ENCODE data around the gene GALNT17.

GALNT17 gene

DNA sequence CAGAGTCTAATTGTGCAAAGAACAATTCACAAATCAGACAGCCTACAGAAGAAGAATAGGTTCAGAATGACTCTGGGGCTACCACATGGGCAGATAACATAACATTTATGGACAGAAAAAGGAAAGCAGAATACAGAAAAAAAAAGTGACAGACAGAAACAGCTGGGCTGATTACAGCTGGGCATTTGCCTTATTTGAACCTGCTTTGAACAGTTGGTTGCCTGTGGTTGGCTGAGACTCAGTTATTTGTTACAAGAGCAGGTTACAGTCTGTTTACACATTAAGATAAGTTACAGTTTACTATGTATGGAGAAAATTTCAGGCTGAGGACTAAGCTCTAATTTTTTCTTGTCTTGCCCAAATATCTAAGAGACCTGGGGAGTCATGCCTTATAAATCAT is 327.2 kb downstream of the GALNT17 start:
- TF ChIP-seq USF1 (IDR thresholded peaks at IDR 0.05) (no peak), MAX (IDR thresholded peaks at IDR 0.05) (no peak)

- TF ChIP-seq EP300 (IDR thresholded peaks at IDR 0.05; ENCODE audit: borderline replicate concordance) (no peak), ZBTB7A (IDR thresholded peaks at IDR 0.05; ENCODE audit: low read depth) (no peak), TAF1 (IDR thresholded peaks at IDR 0.05; ENCODE audit: low read depth) (no peak)
These were observed 329.6 kb downstream of the GALNT17 start for GRCh38 chr7:71461572-71461971.

DNA sequence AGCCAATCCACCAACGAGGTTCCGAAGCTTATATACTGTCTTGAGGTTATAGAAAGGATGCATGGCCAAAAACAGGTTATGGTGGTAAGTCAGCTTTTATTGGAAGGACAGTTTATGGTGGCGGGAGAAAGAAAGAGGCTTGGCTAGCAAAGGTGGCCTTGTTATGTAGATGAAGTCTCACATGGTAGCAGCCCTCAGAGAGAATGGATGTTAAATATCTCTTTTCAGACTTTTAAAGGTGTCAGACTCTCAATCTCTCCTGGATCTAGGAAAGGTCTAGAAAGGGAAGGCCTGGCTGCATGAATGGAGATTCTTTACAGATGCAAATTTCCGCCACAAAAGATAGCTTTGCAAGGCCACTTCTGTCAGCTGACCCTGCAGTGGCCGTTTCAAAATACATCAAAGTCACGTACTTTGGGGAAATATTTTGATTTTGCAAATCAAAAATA is 333.8 kb downstream of the GALNT17 start:
- TF ChIP-seq USF1 (IDR thresholded peaks at IDR 0.05) (no peak), YY1 (IDR thresholded peaks at IDR 0.05; ENCODE audit: low read depth) (no peak), FOXM1 (IDR thresholded peaks at IDR 0.05; ENCODE audit: borderline replicate concordance, low read depth) (no peak), TCF12 (IDR thresholded peaks at IDR 0.05; ENCODE audit: low read depth) (no peak), NFIC (IDR thresholded peaks at IDR 0.05) (no peak), MAX (IDR thresholded peaks at IDR 0.05) (no peak), CREB1 (IDR thresholded peaks at IDR 0.05; ENCODE audit: low read depth) (no peak), TEAD4 (IDR thresholded peaks at IDR 0.05) (no peak)

- no peak for TF ChIP-seq ZBTB7A (IDR thresholded peaks at IDR 0.05; ENCODE audit: low read depth)
- no peak for TF ChIP-seq NFIC (IDR thresholded peaks at IDR 0.05)
- TF ChIP-seq RAD21 (IDR thresholded peaks at IDR 0.05; ENCODE audit: low read depth): no peak
These were observed 334.7 kb downstream of the GALNT17 start for GRCh38 chr7:71466448-71467145.

DNA sequence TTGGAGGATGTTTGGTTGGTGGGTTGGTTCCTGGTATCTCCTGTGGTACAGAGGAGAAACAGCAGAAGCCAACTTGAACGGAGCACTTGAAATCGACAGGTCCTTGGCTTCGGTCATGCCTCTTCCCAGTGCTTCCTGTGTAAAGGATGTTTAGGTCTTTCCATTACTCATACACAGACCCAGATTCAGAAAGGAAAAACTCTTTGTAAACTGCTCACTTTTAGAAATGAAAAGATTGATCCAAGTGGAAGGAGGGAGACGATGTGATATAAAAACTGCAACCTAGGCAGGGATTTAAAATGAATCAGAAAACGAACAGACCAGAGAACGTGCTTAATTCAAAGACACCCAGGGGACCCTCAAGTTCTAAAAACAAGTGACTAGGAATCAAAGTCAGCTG is 338.4 kb downstream of the GALNT17 start:
- no peak for TF ChIP-seq MAX (IDR thresholded peaks at IDR 0.05)
- TF ChIP-seq FOXM1 (IDR thresholded peaks at IDR 0.05; ENCODE audit: borderline replicate concordance, low read depth): no peak
- no peak for TF ChIP-seq TCF12 (IDR thresholded peaks at IDR 0.05; ENCODE audit: low read depth)
- no peak for TF ChIP-seq EGR1 (IDR thresholded peaks at IDR 0.05)
- TF ChIP-seq RAD21 (IDR thresholded peaks at IDR 0.05; ENCODE audit: low read depth): no peak
- TF ChIP-seq TEAD4 (IDR thresholded peaks at IDR 0.05): no peak
- TF ChIP-seq ZBTB7A (IDR thresholded peaks at IDR 0.05; ENCODE audit: low read depth): no peak
- TF ChIP-seq YY1 (IDR thresholded peaks at IDR 0.05; ENCODE audit: low read depth): no peak
- TF ChIP-seq USF1 (IDR thresholded peaks at IDR 0.05): no peak
- no peak for TF ChIP-seq NFIC (IDR thresholded peaks at IDR 0.05)
- TF ChIP-seq CREB1 (IDR thresholded peaks at IDR 0.05; ENCODE audit: low read depth): no peak
- no peak for TF ChIP-seq CEBPB (IDR thresholded peaks at IDR 0.05)
- TF ChIP-seq REST (IDR thresholded peaks at IDR 0.05; ENCODE audit: low read depth): no peak
- no peak for TF ChIP-seq TAF1 (IDR thresholded peaks at IDR 0.05; ENCODE audit: low read depth)
- no peak for TF ChIP-seq EP300 (IDR thresholded peaks at IDR 0.05; ENCODE audit: borderline replicate concordance)

- no peak for TF ChIP-seq REST (IDR thresholded peaks at IDR 0.05; ENCODE audit: low read depth)
- TF ChIP-seq EGR1 (IDR thresholded peaks at IDR 0.05): no peak
- no peak for TF ChIP-seq TEAD4 (IDR thresholded peaks at IDR 0.05)
- no peak for TF ChIP-seq ZBTB7A (IDR thresholded peaks at IDR 0.05; ENCODE audit: low read depth)
- TF ChIP-seq FOXM1 (IDR thresholded peaks at IDR 0.05; ENCODE audit: borderline replicate concordance, low read depth): no peak
- TF ChIP-seq EP300 (IDR thresholded peaks at IDR 0.05; ENCODE audit: borderline replicate concordance): no peak
- TF ChIP-seq CREB1 (IDR thresholded peaks at IDR 0.05; ENCODE audit: low read depth): no peak
- TF ChIP-seq USF1 (IDR thresholded peaks at IDR 0.05): no peak
- TF ChIP-seq CEBPB (IDR thresholded peaks at IDR 0.05): no peak
- TF ChIP-seq TAF1 (IDR thresholded peaks at IDR 0.05; ENCODE audit: low read depth): no peak
- no peak for TF ChIP-seq RAD21 (IDR thresholded peaks at IDR 0.05; ENCODE audit: low read depth)
These were observed 338.9 kb downstream of the GALNT17 start for GRCh38 chr7:71470830-71471229.
